ENCODE measurements around the gene WDR86. TPM values are rescaled to one million over a fixed set of nuclear protein-coding genes. Genes with fewer than 3 reads are reported as not detected.

WDR86 gene
- total and polyA plus RNA-seq, 3 experiments from 2014 or later: 0.55 to 10.4 (median 0.59) TPM

GRCh38 chr7:151433721-151434400, 24.0 kb upstream of the WDR86 start:
- Mint-ChIP-seq H3K4me3 (no peak overlapping the region), H3K4me1 (peaks cover 32 to 51% (median 34%) of the 10 kb centered on the region in 3 donors), H3K27ac (peak overlapping the region in 6 of 8 donors; percentile 17 to 96 (median 79)), H3K9me3 (no peaks in the 10 kb centered on the region), H3K36me3 (no peaks in the 10 kb centered on the region), H3K27me3 (peaks cover 0 to 2% of the 10 kb centered on the region in 2 donors)
- Histone ChIP-seq H3K36me3 (ENCODE audit: insufficient read depth, low read length) (no peaks in the 10 kb centered on the region), H3K27ac (ENCODE audit: low read depth, low read length) (no peak overlapping the region), H3K27me3 (ENCODE audit: insufficient read depth, low read length, poor library complexity, severe bottlenecking) (no peaks in the 10 kb centered on the region), H3K9me3 (ENCODE audit: low read length) (no peaks in the 10 kb centered on the region), H3K4me1 (ENCODE audit: insufficient read depth, low read length) (peaks cover 51% of the 10 kb centered on the region), H3K4me3 (ENCODE audit: low read length) (no peak overlapping the region)
- ChIA-PET CTCF (interaction anchor here (1.0 to 3.6 kb wide), 5 partner anchors 8 to 65 kb away, joined by 3 to 17 read pairs (median 6); no protein-coding TSS in a partner anchor), POLR2A (interaction anchor here (1.5 kb wide), 1 partner anchor 14 kb away, joined by 3 read pairs; no protein-coding TSS in a partner anchor)
- no peak for DNase-seq

- peaks cover 0 to 2% of the 10 kb centered on the region in 2 donors for H3K27me3 Mint-ChIP-seq
- H3K36me3 Mint-ChIP-seq: no peaks in the 10 kb centered on the region
- Histone ChIP-seq H3K4me3 (ENCODE audit: low read length) (no peak overlapping the region), H3K27ac (ENCODE audit: low read depth, low read length) (no peak overlapping the region), H3K27me3 (ENCODE audit: insufficient read depth, low read length, poor library complexity, severe bottlenecking) (no peaks in the 10 kb centered on the region), H3K9me3 (ENCODE audit: low read length) (no peaks in the 10 kb centered on the region), H3K4me1 (ENCODE audit: insufficient read depth, low read length) (peaks cover 61% of the 10 kb centered on the region), H3K36me3 (ENCODE audit: insufficient read depth, low read length) (no peaks in the 10 kb centered on the region)
- peak overlapping the region; percentile 67 to 96 (median 82) for H3K27ac Mint-ChIP-seq
- ChIA-PET CTCF (interaction anchor here (1.0 to 3.6 kb wide), 5 partner anchors 9 to 64 kb away, joined by 3 to 17 read pairs (median 6); no protein-coding TSS in a partner anchor), POLR2A (interaction anchor here (1.5 kb wide), 1 partner anchor 15 kb away, joined by 3 read pairs; no protein-coding TSS in a partner anchor)
- H3K9me3 Mint-ChIP-seq: no peaks in the 10 kb centered on the region
- peak overlapping the region in 6 of 7 donors; percentile 32 to 67 (median 41) for H3K4me3 Mint-ChIP-seq
- peak in 4 of 5 donors; percentile 31 to 69 (median 52) for DNase-seq
- H3K4me1 Mint-ChIP-seq: peaks cover 42 to 57% (median 44%) of the 10 kb centered on the region in 3 donors
Observed at GRCh38 chr7:151432658-151433521, 23.1 kb upstream of the WDR86 start.

- H3K27ac ChIP-seq (ENCODE audit: low read depth, low read length): no peak overlapping the region
- ChIA-PET POLR2A (no interaction called here), CTCF (interaction anchor here (1.4 to 3.6 kb wide), 4 partner anchors 8 to 63 kb away, joined by 4 to 17 read pairs (median 6); partner anchors contain the start of gene CRYGN)
- H3K4me3 Mint-ChIP-seq: peak overlapping the region in 2 of 7 donors; percentile 13 to 19
- H3K4me1 ChIP-seq (ENCODE audit: insufficient read depth, low read length): peaks cover 71% of the 10 kb centered on the region
- DNase-seq: no peak
- peak overlapping the region in 3 of 8 donors; percentile 39 to 84 (median 57) for H3K27ac Mint-ChIP-seq
- no peaks in the 10 kb centered on the region for H3K36me3 Mint-ChIP-seq
- H3K4me3 ChIP-seq (ENCODE audit: low read length): no peak overlapping the region
- H3K27me3 ChIP-seq (ENCODE audit: insufficient read depth, low read length, poor library complexity, severe bottlenecking): no peaks in the 10 kb centered on the region
- H3K27me3 Mint-ChIP-seq: no peaks in the 10 kb centered on the region
- H3K9me3 Mint-ChIP-seq: no peaks in the 10 kb centered on the region
- H3K9me3 ChIP-seq (ENCODE audit: low read length): no peaks in the 10 kb centered on the region
- no peaks in the 10 kb centered on the region for H3K36me3 ChIP-seq (ENCODE audit: insufficient read depth, low read length)
- peaks cover 45 to 62% (median 46%) of the 10 kb centered on the region in 3 donors for H3K4me1 Mint-ChIP-seq
Observed at GRCh38 chr7:151431768-151432311, 22.0 kb upstream of the WDR86 start.

GRCh38 chr7:151431281-151431767, 21.5 kb upstream of the WDR86 start:
- peaks cover 76% of the 10 kb centered on the region for H3K4me1 ChIP-seq (ENCODE audit: insufficient read depth, low read length)
- H3K36me3 ChIP-seq (ENCODE audit: insufficient read depth, low read length): no peaks in the 10 kb centered on the region
- Mint-ChIP-seq H3K27ac (peak overlapping the region in 5 of 8 donors; percentile 36 to 84 (median 55)), H3K4me1 (peaks cover 44 to 62% (median 45%) of the 10 kb centered on the region in 3 donors), H3K9me3 (no peaks in the 10 kb centered on the region), H3K36me3 (no peaks in the 10 kb centered on the region), H3K4me3 (peak overlapping the region in 2 of 7 donors; percentile 13 to 19), H3K27me3 (no peaks in the 10 kb centered on the region)
- H3K9me3 ChIP-seq (ENCODE audit: low read length): no peaks in the 10 kb centered on the region
- POLR2A ChIA-PET: no interaction called here
- H3K4me3 ChIP-seq (ENCODE audit: low read length): no peak overlapping the region
- CTCF ChIA-PET: interaction anchor here (1.4 to 3.6 kb wide), 3 partner anchors 9 to 79 kb away, joined by 4 to 17 read pairs (median 5); partner anchors contain the start of gene CRYGN
- no peak for DNase-seq
- no peak overlapping the region for H3K27ac ChIP-seq (ENCODE audit: low read depth, low read length)
- no peaks in the 10 kb centered on the region for H3K27me3 ChIP-seq (ENCODE audit: insufficient read depth, low read length, poor library complexity, severe bottlenecking)

GRCh38 chr7:151430391-151431205, 20.8 kb upstream of the WDR86 start:
- Mint-ChIP-seq H3K36me3 (no peaks in the 10 kb centered on the region), H3K9me3 (no peaks in the 10 kb centered on the region), H3K4me3 (peak overlapping the region in 3 of 7 donors; percentile 18 to 81 (median 80)), H3K4me1 (peaks cover 44 to 62% (median 45%) of the 10 kb centered on the region in 3 donors), H3K27ac (peak overlapping the region in 7 of 8 donors; percentile 36 to 93 (median 90)), H3K27me3 (no peaks in the 10 kb centered on the region)
- Histone ChIP-seq H3K4me3 (ENCODE audit: low read length) (no peak overlapping the region), H3K27ac (ENCODE audit: low read depth, low read length) (no peak overlapping the region), H3K4me1 (ENCODE audit: insufficient read depth, low read length) (peaks cover 76% of the 10 kb centered on the region), H3K27me3 (ENCODE audit: insufficient read depth, low read length, poor library complexity, severe bottlenecking) (no peaks in the 10 kb centered on the region), H3K36me3 (ENCODE audit: insufficient read depth, low read length) (no peaks in the 10 kb centered on the region), H3K9me3 (ENCODE audit: low read length) (no peaks in the 10 kb centered on the region)
- CTCF ChIA-PET: interaction anchor here (0.8 to 2.4 kb wide), 8 partner anchors 9 to 115 kb away, joined by 3 to 17 read pairs (median 5); partner anchors contain the start of genes CRYGN and WDR86
- POLR2A ChIA-PET: interaction anchor here (1.6 kb wide), 1 partner anchor 21 kb away, joined by 6 read pairs; the partner anchor contains the start of gene WDR86
- no peak for DNase-seq

- POLR2A ChIA-PET: interaction anchor here (0.6 to 1.6 kb wide), 2 partner anchors 8 to 20 kb away, joined by 4 to 6 read pairs; partner anchors contain the start of gene WDR86
- peak; percentile 26 to 84 (median 71) for DNase-seq
- no peaks in the 10 kb centered on the region for H3K9me3 ChIP-seq (ENCODE audit: low read length)
- H3K4me1 Mint-ChIP-seq: peaks cover 44 to 60% (median 45%) of the 10 kb centered on the region in 3 donors
- no peaks in the 10 kb centered on the region for H3K27me3 Mint-ChIP-seq
- peaks cover 76% of the 10 kb centered on the region for H3K4me1 ChIP-seq (ENCODE audit: insufficient read depth, low read length)
- H3K27ac ChIP-seq (ENCODE audit: low read depth, low read length): no peak overlapping the region
- H3K36me3 Mint-ChIP-seq: no peaks in the 10 kb centered on the region
- H3K4me3 Mint-ChIP-seq: peak overlapping the region; percentile 45 to 83 (median 70)
- no peaks in the 10 kb centered on the region for H3K9me3 Mint-ChIP-seq
- H3K27ac Mint-ChIP-seq: peak overlapping the region; percentile 70 to 96 (median 90)
- peak overlapping the region; percentile 15 for H3K4me3 ChIP-seq (ENCODE audit: low read length)
- CTCF ChIA-PET: interaction anchor here (0.6 to 2.4 kb wide), 8 partner anchors 19 to 114 kb away, joined by 3 to 17 read pairs (median 5); partner anchors contain the start of gene WDR86
- H3K36me3 ChIP-seq (ENCODE audit: insufficient read depth, low read length): no peaks in the 10 kb centered on the region
- H3K27me3 ChIP-seq (ENCODE audit: insufficient read depth, low read length, poor library complexity, severe bottlenecking): no peaks in the 10 kb centered on the region
Observed at GRCh38 chr7:151429560-151430331, 19.9 kb upstream of the WDR86 start.
